Measurements from ENCODE around the gene SERPINC1.

Gene SERPINC1

DNA sequence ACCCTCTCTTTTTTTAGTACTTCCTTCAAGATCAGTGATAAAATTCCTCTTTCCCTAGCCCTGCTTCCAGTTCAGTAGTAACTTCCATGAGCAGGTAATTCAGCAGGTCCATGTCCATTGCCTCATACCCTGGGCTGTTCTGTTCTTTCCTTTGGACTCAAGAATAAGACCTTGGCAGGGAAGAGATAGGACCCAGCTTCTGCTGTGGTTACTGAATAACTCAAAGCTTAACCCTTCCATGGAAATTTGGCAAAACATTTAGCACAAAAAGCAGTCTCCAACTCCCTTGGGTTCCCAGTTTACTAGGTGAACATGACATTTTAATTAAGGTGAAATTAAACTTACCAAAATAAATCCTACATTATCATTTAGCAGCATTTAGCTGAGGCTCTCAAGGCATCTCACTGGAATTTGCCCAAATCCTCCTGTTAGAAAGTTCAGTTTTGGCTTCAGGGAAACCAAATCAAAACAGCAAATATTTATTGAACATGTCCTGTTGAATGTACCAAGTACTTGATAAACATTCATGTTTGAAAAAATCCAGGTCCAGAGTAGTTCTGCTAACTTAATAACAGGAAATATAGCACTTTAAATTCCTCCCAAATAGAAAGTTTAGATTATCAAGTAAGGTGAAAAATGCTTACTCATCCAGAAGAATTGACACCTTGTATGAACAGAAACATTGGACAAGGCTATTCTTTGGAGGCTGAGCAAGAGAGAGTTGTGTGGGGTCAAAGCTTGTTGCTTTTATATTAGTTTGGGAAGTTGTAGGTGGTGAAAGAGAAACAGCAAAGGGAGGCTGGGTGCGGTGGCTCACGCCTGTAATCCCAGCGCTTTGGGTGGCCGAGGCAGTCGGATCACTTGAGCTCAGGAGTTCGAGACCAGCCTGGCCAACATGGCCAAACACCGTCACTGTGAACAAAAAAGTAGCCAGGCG lies 8.4 kb upstream of the SERPINC1 start:
- no peak overlapping the region for H3K27ac ChIP-seq
- H3K79me2 ChIP-seq (ENCODE audit: insufficient read depth, low read depth) = no peaks in the 10 kb centered on the region
- no peaks in the 10 kb centered on the region for H3K36me3 ChIP-seq (ENCODE audit: insufficient read depth)
- no peaks in the 10 kb centered on the region for H3K27me3 ChIP-seq (ENCODE audit: insufficient read depth, low read depth)
- H3K4me1 ChIP-seq (ENCODE audit: low read depth, poor library complexity, severe bottlenecking) = no peaks in the 10 kb centered on the region
- no peak overlapping the region for H3K9ac ChIP-seq
- TF ChIP-seq CTCF (conservative IDR thresholded peaks at IDR 0.05; ENCODE audit: low read depth, low read length) = no peak
- no peaks in the 10 kb centered on the region for H4K20me1 ChIP-seq (ENCODE audit: insufficient read depth)
- no peak overlapping the region for H3K4me2 ChIP-seq
- H3K4me3 ChIP-seq (IDR thresholded peaks at IDR 0.05; ENCODE audit: insufficient read depth, low read depth, low read length) = no peak overlapping the region
- no peak overlapping the region for H2AFZ ChIP-seq (ENCODE audit: low read depth)

- Histone ChIP-seq H3K27me3 (ENCODE audit: insufficient read depth, low read depth) (no peaks in the 10 kb centered on the region), H3K4me2 (no peak overlapping the region), H3K4me3 (IDR thresholded peaks at IDR 0.05; ENCODE audit: insufficient read depth, low read depth, low read length) (no peak overlapping the region), H3K27ac (no peak overlapping the region), H3K36me3 (ENCODE audit: insufficient read depth) (no peaks in the 10 kb centered on the region), H2AFZ (ENCODE audit: low read depth) (no peak overlapping the region), H3K79me2 (ENCODE audit: insufficient read depth, low read depth) (no peaks in the 10 kb centered on the region), H3K4me1 (ENCODE audit: low read depth, poor library complexity, severe bottlenecking) (no peaks in the 10 kb centered on the region), H4K20me1 (ENCODE audit: insufficient read depth) (no peaks in the 10 kb centered on the region), H3K9ac (no peak overlapping the region)
- TF ChIP-seq CTCF (conservative IDR thresholded peaks at IDR 0.05; ENCODE audit: low read depth, low read length) = no peak
Measured at GRCh38 chr1:173920861-173921260, 3.7 kb upstream of the SERPINC1 start.

GRCh38 chr1:173917635-173918493 lies 737 bp upstream of the SERPINC1 start:
- no peak for TF ChIP-seq CTCF (conservative IDR thresholded peaks at IDR 0.05; ENCODE audit: low read depth, low read length)

GRCh38 chr1:173916667-173917066 lies 460 bp downstream of the SERPINC1 start:
- H3K4me2 ChIP-seq = no peak overlapping the region
- no peaks in the 10 kb centered on the region for H4K20me1 ChIP-seq (ENCODE audit: insufficient read depth)
- no peaks in the 10 kb centered on the region for H3K79me2 ChIP-seq (ENCODE audit: insufficient read depth, low read depth)
- no peaks in the 10 kb centered on the region for H3K36me3 ChIP-seq (ENCODE audit: insufficient read depth)
- TF ChIP-seq CTCF (conservative IDR thresholded peaks at IDR 0.05; ENCODE audit: low read depth, low read length) = no peak
- H3K27ac ChIP-seq = no peak overlapping the region
- no peaks in the 10 kb centered on the region for H3K4me1 ChIP-seq (ENCODE audit: low read depth, poor library complexity, severe bottlenecking)
- H3K4me3 ChIP-seq (IDR thresholded peaks at IDR 0.05; ENCODE audit: insufficient read depth, low read depth, low read length) = no peak overlapping the region
- no peak overlapping the region for H3K9ac ChIP-seq
- H3K27me3 ChIP-seq (ENCODE audit: insufficient read depth, low read depth) = no peaks in the 10 kb centered on the region
- H2AFZ ChIP-seq (ENCODE audit: low read depth) = no peak overlapping the region

More at GRCh38 chr1:173917635-173918493, 737 bp upstream of the SERPINC1 start:
- Histone ChIP-seq H3K79me2 (ENCODE audit: insufficient read depth, low read depth) (no peaks in the 10 kb centered on the region), H3K9ac (no peak overlapping the region), H3K4me1 (ENCODE audit: low read depth, poor library complexity, severe bottlenecking) (no peaks in the 10 kb centered on the region), H2AFZ (ENCODE audit: low read depth) (no peak overlapping the region), H3K27ac (no peak overlapping the region), H3K4me3 (IDR thresholded peaks at IDR 0.05; ENCODE audit: insufficient read depth, low read depth, low read length) (no peak overlapping the region), H3K4me2 (no peak overlapping the region), H3K27me3 (ENCODE audit: insufficient read depth, low read depth) (no peaks in the 10 kb centered on the region), H3K36me3 (ENCODE audit: insufficient read depth) (no peaks in the 10 kb centered on the region), H4K20me1 (ENCODE audit: insufficient read depth) (no peaks in the 10 kb centered on the region)

Measured in KMS-11 (cell line).